Vagina (tissue), 2 donors: ENCODE results near the gene PHF5A.

Experiments used
- CTCF ChIP-seq, 3 experiments: fragments of 450-650 bp in 2 of 3; fragments of 200-600 bp in 1 of 3; sonication (generic) in 1 of 3; IDR thresholded peaks; one replicate each; pipeline ENCODE4 v1.5.1; 2017 to 2019; ENCODE audit warnings: antibody characterized with exemption in 3 of 3, mild to moderate bottlenecking in 2 of 3, moderate library complexity in 2 of 3
- POLR2A ChIP-seq, 2 donors: fragments of 450-650 bp; IDR thresholded peaks; one replicate each; pipeline ENCODE4 v1.6.1; 2017; ENCODE audit warnings: antibody characterized with exemption in 2 of 2, mild to moderate bottlenecking in 2 of 2, moderate library complexity in 2 of 2
- POLR2AphosphoS5 ChIP-seq, 2 donors: sonication (generic); formaldehyde crosslinking; IDR thresholded peaks; one replicate each; pipeline ENCODE4 v1.9.0; 2017; ENCODE audit warnings: antibody characterized with exemption in 2 of 2, mild to moderate bottlenecking in 2 of 2, low read depth in 1 of 2; ENCODE audit not compliant: insufficient read depth in 1 of 2

DNA sequence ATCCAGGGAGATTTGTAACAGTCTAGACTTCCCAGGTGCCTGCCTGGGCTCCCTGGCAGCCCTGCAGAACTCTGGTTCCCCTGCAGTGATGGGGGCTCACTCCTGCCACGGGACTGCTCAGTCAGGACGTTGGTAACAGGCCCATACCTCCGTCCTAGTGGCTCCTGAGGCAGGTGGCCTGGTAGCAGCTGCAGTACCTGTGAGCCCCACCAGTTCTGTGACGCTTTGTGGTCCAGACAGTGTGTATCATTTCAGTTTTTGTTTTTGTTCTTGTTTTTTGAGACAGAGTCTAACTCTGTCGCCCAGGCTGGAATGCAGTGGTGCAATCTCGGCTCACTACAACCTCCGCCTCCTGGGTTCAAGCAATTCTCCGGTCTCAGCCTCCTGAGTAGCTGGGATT, 48.0 kb upstream of the PHF5A start:
- TF ChIP-seq CTCF (IDR thresholded peaks at IDR 0.05), result no peak
- TF ChIP-seq POLR2A (IDR thresholded peaks at IDR 0.05), result no peak
- no peak for TF ChIP-seq POLR2AphosphoS5 (IDR thresholded peaks at IDR 0.05; ENCODE audit: insufficient read depth in 1 of 2, low read depth in 1 of 2)
